H54 (cell line): Measurements from ENCODE around the gene SYCN.
A peak's percentile ranks its signal among the peaks of the same experiment; 100 is the strongest.

ENCODE experiments used
- DNase-seq: peaks from one replicate; pipeline ENCODE4 v3.0.0; 2011; ENCODE audit warnings: low spot score, mixed read lengths; ENCODE audit not compliant: insufficient read length
- FAIRE-seq: peaks from 3 replicates; lab custom pipeline; 2011; peaks lifted over from hg19 to GRCh38; lab: Jason Lieb, UNC
- POLR2A ChIP-seq: IDR thresholded peaks from 2 replicates; pipeline ENCODE4 v1.6.1; 2011; ENCODE audit warnings: low read depth, mild to moderate bottlenecking, low read length

SYCN gene

GRCh38 chr19:39211731-39212374, 7.8 kb upstream of the SYCN start:
- DNase-seq, result peak; percentile 57
- FAIRE-seq, result no peak
- TF ChIP-seq POLR2A, result no peak

DNA sequence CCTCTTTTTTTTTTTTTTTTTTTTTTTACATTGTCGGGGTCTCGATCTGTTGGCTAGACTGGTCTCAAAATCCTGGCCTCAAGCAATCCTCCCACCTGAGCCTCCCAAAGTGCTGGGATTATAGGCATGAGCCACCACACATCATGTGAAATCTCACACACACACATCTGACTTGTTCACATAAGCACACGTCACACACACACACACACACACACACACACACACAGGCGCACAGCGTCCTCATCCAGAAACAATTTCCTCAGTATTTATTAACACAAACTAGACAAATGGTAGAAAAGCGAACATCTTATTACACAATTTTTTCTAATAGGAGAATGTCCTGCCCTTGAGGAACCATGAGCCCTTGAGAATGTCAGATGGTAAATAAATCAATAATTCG, 5.1 kb upstream of the SYCN start:
- FAIRE-seq (no peak), DNase-seq (no peak)
- no peak for TF ChIP-seq POLR2A

DNA sequence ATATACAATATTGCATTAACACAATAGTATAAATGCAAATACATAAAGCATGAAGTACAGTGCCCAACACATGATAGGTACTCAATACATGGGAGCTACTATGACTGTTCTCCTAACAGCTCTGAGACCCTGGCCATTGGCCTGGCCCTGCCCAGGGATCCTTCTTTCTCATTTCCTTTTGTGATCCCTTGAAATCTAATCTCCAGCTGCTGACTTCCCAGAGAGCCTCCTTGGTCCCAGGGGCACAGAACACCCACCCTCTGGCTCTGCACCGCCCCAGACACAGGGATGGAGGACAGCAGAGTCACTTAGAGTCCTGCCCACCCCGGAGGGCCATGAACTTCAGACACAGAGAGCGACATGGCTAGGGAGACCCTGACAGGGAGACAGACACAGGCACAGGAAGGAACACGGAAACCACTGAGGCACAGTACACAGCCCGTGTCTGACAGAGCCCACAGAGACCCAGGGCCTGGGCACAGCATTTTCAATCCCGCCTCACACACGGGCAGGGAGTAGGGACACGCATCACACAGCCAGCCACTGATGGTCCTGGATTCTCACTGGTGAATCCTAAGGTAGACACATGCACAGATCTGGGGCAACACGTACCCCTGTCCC, 4.2 kb upstream of the SYCN start:
- DNase-seq (no peak), FAIRE-seq (no peak)
- no peak for TF ChIP-seq POLR2A

GRCh38 chr19:39207293-39207836, 3.3 kb upstream of the SYCN start:
- no peak for TF ChIP-seq POLR2A
- DNase-seq, result no peak
- FAIRE-seq, result no peak

DNA sequence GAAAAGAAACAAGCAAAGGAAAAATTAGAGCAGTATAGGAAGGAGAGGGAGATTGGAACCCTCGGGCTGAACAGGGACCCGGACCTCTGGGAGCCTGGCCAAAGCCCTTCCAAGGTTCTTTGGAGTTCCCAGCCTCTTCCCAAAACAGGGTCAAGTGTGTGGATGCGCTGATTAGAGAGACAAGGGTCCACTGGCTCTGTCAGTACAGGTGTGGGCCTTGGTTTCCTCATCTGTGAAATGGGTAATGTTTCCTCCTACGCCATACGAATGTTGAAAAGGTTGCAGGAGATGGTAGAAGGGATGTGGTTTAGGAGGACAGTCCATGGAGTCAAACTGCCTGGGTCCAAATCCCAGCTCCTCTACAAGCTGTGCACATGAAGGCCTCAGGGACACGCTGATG, 2.1 kb upstream of the SYCN start:
- DNase-seq, result no peak
- TF ChIP-seq POLR2A, result no peak
- no peak for FAIRE-seq

- no peak for TF ChIP-seq POLR2A
- FAIRE-seq, result no peak
- no peak for DNase-seq
Measured at GRCh38 chr19:39205449-39205764, 1.3 kb upstream of the SYCN start.

DNA sequence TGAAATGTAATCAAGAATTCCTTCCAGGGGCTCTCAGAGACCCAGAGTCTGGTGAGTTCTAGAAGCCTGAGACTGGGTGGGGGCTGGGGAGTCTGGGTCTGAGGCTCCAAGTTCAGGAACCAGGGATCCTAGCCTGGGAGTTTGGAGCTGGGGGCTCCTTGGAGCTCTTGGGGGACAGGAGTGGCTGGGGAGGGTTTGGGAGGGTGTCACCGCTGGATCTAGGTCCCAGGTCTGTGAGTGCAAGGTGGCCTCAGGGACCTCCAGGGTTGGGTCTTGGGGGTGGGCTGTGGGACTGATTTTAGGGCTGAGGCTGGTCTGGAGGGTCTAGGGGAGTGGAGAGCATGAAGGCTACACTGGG, 1.1 kb downstream of the SYCN start:
- TF ChIP-seq POLR2A, result no peak
- no peak for FAIRE-seq

GRCh38 chr19:39200803-39201115, 3.3 kb downstream of the SYCN start:
- DNase-seq (no peak), FAIRE-seq (no peak)
- no peak for TF ChIP-seq POLR2A

More for the DNA sequence above, 1.1 kb downstream of the SYCN start:
- no peak for DNase-seq

GRCh38 chr19:39200066-39200802, 3.8 kb downstream of the SYCN start:
- FAIRE-seq, result no peak
- no peak for TF ChIP-seq POLR2A
- DNase-seq, result no peak

GRCh38 chr19:39199025-39199424, 5.0 kb downstream of the SYCN start:
- TF ChIP-seq POLR2A, result no peak
- no peak for FAIRE-seq
- DNase-seq, result peak; percentile 88

- DNase-seq, result peak; percentile 81
- TF ChIP-seq POLR2A, result no peak
Measured at GRCh38 chr19:39197808-39198207, 6.3 kb downstream of the SYCN start.

DNA sequence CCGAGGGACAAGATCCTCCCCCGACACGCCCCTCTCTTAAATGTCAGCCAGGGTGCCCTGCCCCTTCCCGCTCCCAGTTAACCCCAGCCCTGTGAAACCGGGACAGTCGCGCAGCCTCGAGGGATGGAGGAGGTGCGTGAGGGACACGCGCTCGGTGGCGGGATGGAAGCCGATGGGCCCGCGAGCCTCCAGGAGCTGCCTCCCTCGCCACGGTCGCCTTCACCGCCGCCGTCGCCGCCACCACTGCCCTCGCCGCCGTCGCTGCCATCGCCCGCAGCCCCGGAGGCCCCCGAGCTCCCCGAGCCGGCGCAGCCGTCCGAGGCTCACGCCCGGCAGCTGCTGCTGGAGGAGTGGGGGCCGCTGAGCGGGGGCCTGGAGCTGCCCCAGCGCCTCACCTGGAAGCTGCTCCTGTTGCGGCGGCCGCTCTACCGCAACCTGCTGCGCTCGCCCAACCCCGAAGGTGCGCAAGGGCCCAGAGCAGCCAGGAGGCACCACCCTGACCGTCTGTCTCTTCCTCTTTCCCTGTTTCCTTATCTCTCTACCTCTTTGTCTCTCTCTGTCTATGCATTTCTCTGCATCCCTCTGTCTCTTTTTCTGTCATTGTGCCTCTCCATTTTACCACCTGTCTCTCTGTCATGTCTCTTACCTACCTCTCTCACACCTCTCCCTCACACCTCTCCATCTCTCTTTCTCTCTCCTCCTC, 7.1 kb downstream of the SYCN start, which contains the start of gene NCCRP1:
TSS of gene NCCRP1 (plus strand) at position 105 of the 703 bp plus-strand sequence. CDS start at position 124, 19 bp downstream.
- no peak for TF ChIP-seq POLR2A
- FAIRE-seq (no peak), DNase-seq (no peak)

More at GRCh38 chr19:39197808-39198207, 6.3 kb downstream of the SYCN start:
- no peak for FAIRE-seq

GRCh38 chr19:39196320-39196719, 7.7 kb downstream of the SYCN start:
- DNase-seq, result no peak
- no peak for TF ChIP-seq POLR2A
- FAIRE-seq, result no peak

DNA sequence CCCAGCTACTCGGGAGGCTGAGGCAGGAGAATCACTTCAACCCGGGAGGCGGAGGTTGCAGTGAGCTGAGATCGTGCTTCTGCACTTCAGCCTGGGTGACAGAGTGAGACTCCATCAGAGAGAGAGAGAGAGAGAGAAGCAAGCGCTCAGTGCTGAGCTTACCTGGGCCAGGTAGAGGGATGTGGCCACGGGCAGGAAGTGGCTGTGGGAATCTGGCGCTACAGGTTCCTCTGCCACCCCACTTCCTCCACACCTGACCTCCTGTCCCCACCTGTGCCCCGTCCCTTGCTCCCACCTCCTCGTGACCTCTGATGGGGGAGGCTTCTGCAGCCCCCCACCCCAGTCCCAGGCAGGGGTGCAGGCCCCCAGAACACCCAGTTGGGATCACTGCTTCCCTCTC, 8.3 kb downstream of the SYCN start:
- TF ChIP-seq POLR2A, result no peak
- DNase-seq (no peak), FAIRE-seq (no peak)
